Smooth muscle cell (in vitro differentiated cells): ENCODE measurements around the gene OTOS. TPM values are rescaled to one million over a fixed set of nuclear protein-coding genes. Genes with fewer than 3 reads are reported as not detected.

Source experiments
- DNase-seq: peaks from one replicate; lab custom pipeline; 2025; ENCODE audit not compliant: unreplicated experiment; lab: John Stamatoyannopoulos, UW
- H2AFZ ChIP-seq: fragments of 200-600 bp; sonication (generic); 2 replicates; pipeline ENCODE4 v1.6.0; 2016; ENCODE audit warnings: antibody characterized with exemption, low read depth, mild to moderate bottlenecking
- H3F3A ChIP-seq: fragments of 200-600 bp; sonication (generic); 2 replicates; pipeline ENCODE4 v1.6.0; 2017; ENCODE audit warnings: antibody characterized with exemption, low read depth
- H3K27ac ChIP-seq: fragments of 200-600 bp; sonication (generic); 2 replicates; pipeline ENCODE4 v1.5.1; 2016; ENCODE audit warnings: low read depth, mild to moderate bottlenecking
- H3K27me3 ChIP-seq: fragments of 200-600 bp; sonication (generic); 2 replicates; pipeline ENCODE4 v1.6.1; 2016; ENCODE audit warnings: low read depth, mild to moderate bottlenecking
- H3K36me3 ChIP-seq: fragments of 200-600 bp; sonication (generic); 2 replicates; pipeline ENCODE4 v1.5.1; 2016; ENCODE audit warnings: low read depth
- H3K4me1 ChIP-seq: fragments of 200-600 bp; sonication (generic); 2 replicates; pipeline ENCODE4 v1.5.1; 2016; ENCODE audit warnings: low read depth
- H3K4me2 ChIP-seq: fragments of 200-600 bp; sonication (generic); 2 replicates; pipeline ENCODE4 v1.6.0; 2016; ENCODE audit warnings: mild to moderate bottlenecking
- H3K4me3 ChIP-seq: fragments of 200-600 bp; sonication (generic); 2 replicates; pipeline ENCODE4 v1.5.1; 2016; ENCODE audit warnings: mild to moderate bottlenecking
- H3K79me2 ChIP-seq: fragments of 200-600 bp; sonication (generic); 2 replicates; pipeline ENCODE4 v1.6.0; 2016; ENCODE audit warnings: low read depth, mild to moderate bottlenecking
- H3K9ac ChIP-seq: fragments of 200-600 bp; sonication (generic); 2 replicates; pipeline ENCODE4 v1.6.0; 2016; ENCODE audit warnings: low read depth
- H3K9me3 ChIP-seq: fragments of 200-600 bp; sonication (generic); replicated peaks from 2 replicates; pipeline ENCODE4 v1.5.1; 2016; ENCODE audit warnings: low read depth
- H4K20me1 ChIP-seq: fragments of 200-600 bp; sonication (generic); 2 replicates; pipeline ENCODE4 v1.6.0; 2016; ENCODE audit warnings: low read depth
- CTCF ChIP-seq: fragments of 200-600 bp; sonication (generic); IDR thresholded peaks from 2 replicates; pipeline ENCODE4 v1.5.1; 2017; ENCODE audit warnings: borderline replicate concordance, mild to moderate bottlenecking, antibody characterized with exemption; ENCODE audit not compliant: insufficient read depth, poor library complexity, severe bottlenecking
- WGBS: methylation state at CpG from one replicate; pipeline ENCODE4 v1.1.7; 2016; ENCODE audit warnings: low lambda C conversion rate; 5-methylcytosine and 5-hydroxymethylcytosine counted together
- polyA plus RNA-seq: library from polyadenylated mRNA; unstranded; fragments of >200 nt; fragmentation: Nextera tagmentation; extraction: Ambion mirVana; gene quantifications from 2 replicates; pipeline ENCODE4 v1.2.1, GENCODE V29; 2016
- total RNA-seq: library from RNA; depleted of rRNA; stranded (reverse); fragments of >200 nt; gene quantifications from 2 replicates; pipeline ENCODE4 v1.2.3, GENCODE V29; 2014

OTOS gene
- total and polyA plus RNA-seq, 2 experiments from 2014 or later, result not detected

GRCh38 chr2:240182476-240182875 lies 42.0 kb upstream of the OTOS start:
- Histone ChIP-seq H4K20me1 (no peaks in the 10 kb centered on the region), H3K9ac (no peak overlapping the region), H3K4me2 (no peak overlapping the region), H3K36me3 (no peaks in the 10 kb centered on the region), H3K27ac (no peak overlapping the region), H3K79me2 (no peaks in the 10 kb centered on the region), H3K4me1 (no peaks in the 10 kb centered on the region), H3K27me3 (peaks cover 40% of the 10 kb centered on the region), H3F3A (no peaks in the 10 kb centered on the region), H2AFZ (no peak overlapping the region), H3K9me3 (no peaks in the 10 kb centered on the region), H3K4me3 (no peak overlapping the region)
- DNase-seq, result no peak
- WGBS, result 92% methylated on average over 4 of the region's 4 CpGs
- TF ChIP-seq CTCF, result no peak

- no peak overlapping the region for H3K4me3 ChIP-seq
- no peak overlapping the region for H2AFZ ChIP-seq
- no peak overlapping the region for H3K9ac ChIP-seq
- no peak for TF ChIP-seq CTCF
- no peaks in the 10 kb centered on the region for H3K9me3 ChIP-seq
- H3F3A ChIP-seq, result no peaks in the 10 kb centered on the region
- no peaks in the 10 kb centered on the region for H3K4me1 ChIP-seq
- no peak for DNase-seq
- H4K20me1 ChIP-seq, result no peaks in the 10 kb centered on the region
- no peaks in the 10 kb centered on the region for H3K36me3 ChIP-seq
- no peak overlapping the region for H3K4me2 ChIP-seq
- peaks cover 45% of the 10 kb centered on the region for H3K27me3 ChIP-seq
- H3K79me2 ChIP-seq, result no peaks in the 10 kb centered on the region
- 80% methylated on average over 5 of the region's 5 CpGs for WGBS
- no peak overlapping the region for H3K27ac ChIP-seq
Observed at GRCh38 chr2:240182001-240182400, 41.5 kb upstream of the OTOS start.

GRCh38 chr2:240179941-240180666 lies 39.6 kb upstream of the OTOS start:
- Histone ChIP-seq H3K4me3 (no peak overlapping the region), H3K27ac (no peak overlapping the region), H3K9me3 (no peaks in the 10 kb centered on the region), H3K4me1 (no peaks in the 10 kb centered on the region), H3K79me2 (no peaks in the 10 kb centered on the region), H3K9ac (no peak overlapping the region), H3K4me2 (no peak overlapping the region), H4K20me1 (no peaks in the 10 kb centered on the region), H3F3A (no peaks in the 10 kb centered on the region), H3K27me3 (peaks cover 64% of the 10 kb centered on the region), H3K36me3 (no peaks in the 10 kb centered on the region), H2AFZ (no peak overlapping the region)
- WGBS, result 85% methylated on average over 8 of the region's 8 CpGs
- no peak for TF ChIP-seq CTCF
- no peak for DNase-seq
